SK-N-MC (cell line): Measurements from ENCODE around the gene CCDC88A.

Source experiments
- EZH2 ChIP-seq: fragments of 200-600 bp; sonication (generic); IDR thresholded peaks from one replicate; pipeline ENCODE4 v1.6.1; 2017; ENCODE audit warnings: antibody characterized with exemption
- POLR2AphosphoS5 ChIP-seq: IDR thresholded peaks from 2 replicates; pipeline ENCODE4 v1.6.1; 2012; ENCODE audit warnings: mild to moderate bottlenecking, low read depth, low read length, borderline replicate concordance

DNA sequence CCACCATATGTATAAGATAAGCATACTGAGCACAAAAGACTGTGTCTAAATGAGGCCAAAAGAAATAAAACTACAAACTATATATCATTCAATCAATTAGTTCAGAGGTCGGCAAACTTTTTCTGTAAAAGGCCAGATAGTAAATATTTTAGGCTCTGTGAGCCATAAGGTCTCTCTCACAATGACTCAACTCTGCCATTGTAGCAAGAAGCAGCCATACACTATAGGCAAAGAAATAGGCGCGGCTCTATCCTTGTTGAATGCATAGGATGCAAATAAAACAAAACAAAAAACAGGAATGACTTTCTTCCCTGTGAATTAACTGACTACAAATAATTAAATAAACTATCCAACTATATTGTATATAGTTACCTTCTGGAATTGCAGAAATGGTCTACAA, 8.6 kb upstream of the CCDC88A start:
- TF ChIP-seq POLR2AphosphoS5 (no peak), EZH2 (no peak)
